HL-60 (cell line): Measurements from ENCODE around the gene FYN.

Experiments used
- DNase-seq, 2 experiments: peaks; one replicate each; pipeline ENCODE4 v3.0.0-alpha.2; 2010 to 2020; ENCODE audit warnings: low read depth in 1 of 2, low spot score in 1 of 2
- H3K27ac ChIP-seq: fragments of 250-450 bp; sonication (Bioruptor Pico); replicated peaks from 2 replicates; pipeline ENCODE4 v1.5.1; 2020; ENCODE audit warnings: mild to moderate bottlenecking, moderate library complexity
- H3K27me3 ChIP-seq: fragments of 250-450 bp; sonication (Bioruptor Pico); 2 replicates; pipeline ENCODE4 v1.5.1; 2021; ENCODE audit warnings: mild to moderate bottlenecking, moderate library complexity; ENCODE audit not compliant: insufficient read depth, poor library complexity, severe bottlenecking
- H3K4me3 ChIP-seq: replicated peaks from 2 replicates; pipeline ENCODE4 v1.5.1; 2011; ENCODE audit warnings: mild to moderate bottlenecking, control low read depth, low read length; ENCODE audit not compliant: insufficient read depth
- CTCF ChIP-seq: IDR thresholded peaks from one replicate; pipeline ENCODE4 v1.5.1; 2011; ENCODE audit warnings: low read length, control low read depth, inconsistent platforms; ENCODE audit not compliant: insufficient read depth
- GABPA ChIP-seq: IDR thresholded peaks from 2 replicates; pipeline ENCODE4 v1.6.1; 2012; ENCODE audit warnings: low read depth
- POLR2AphosphoS5 ChIP-seq: IDR thresholded peaks from 2 replicates; pipeline ENCODE4 v1.6.1; 2012; ENCODE audit warnings: low read depth
- REST ChIP-seq: IDR thresholded peaks from 2 replicates; pipeline ENCODE4 v1.6.1; 2012; ENCODE audit warnings: low read depth; ENCODE audit not compliant: insufficient replicate concordance
- SPI1 ChIP-seq: IDR thresholded peaks from 2 replicates; pipeline ENCODE4 v1.6.1; 2012; ENCODE audit warnings: low read depth, mild to moderate bottlenecking, borderline replicate concordance

FYN gene

DNA sequence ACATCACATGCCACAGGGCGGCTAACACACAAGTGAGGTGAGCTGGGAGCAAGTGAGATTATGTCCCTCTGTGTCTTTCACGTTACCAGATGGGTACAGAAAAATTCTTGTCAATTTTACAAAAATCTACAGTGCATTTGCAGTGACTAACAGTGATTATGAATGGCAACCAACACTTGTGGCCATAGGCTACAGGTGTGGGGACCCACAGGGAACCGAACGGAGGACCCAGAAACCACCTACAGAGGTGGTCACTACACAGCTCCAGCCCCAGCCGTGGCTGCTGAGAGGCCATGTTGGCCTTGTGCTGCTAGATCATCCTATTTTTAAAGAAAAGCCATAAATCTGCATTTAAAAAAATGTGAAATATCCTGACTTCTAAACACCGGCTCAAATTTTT is 50.2 kb downstream of the FYN start:
- Histone ChIP-seq H3K27ac (no peak overlapping the region), H3K27me3 (no peaks in the 10 kb centered on the region), H3K4me3 (no peak overlapping the region)
- no peak for TF ChIP-seq CTCF
- no peak for DNase-seq

GRCh38 chr6:111819458-111819857 is 53.8 kb downstream of the FYN start:
- H3K27ac ChIP-seq: no peak overlapping the region
- TF ChIP-seq CTCF: no peak
- TF ChIP-seq REST: no peak
- TF ChIP-seq GABPA: no peak
- TF ChIP-seq POLR2AphosphoS5: no peak
- TF ChIP-seq SPI1: no peak
- H3K4me3 ChIP-seq: no peak overlapping the region
- DNase-seq: no peak
- H3K27me3 ChIP-seq: no peaks in the 10 kb centered on the region

GRCh38 chr6:111818539-111819226 is 54.6 kb downstream of the FYN start:
- Histone ChIP-seq H3K4me3 (no peak overlapping the region), H3K27ac (no peak overlapping the region), H3K27me3 (no peaks in the 10 kb centered on the region)
- no peak for DNase-seq
- TF ChIP-seq POLR2AphosphoS5: no peak

GRCh38 chr6:111817451-111818120 is 55.7 kb downstream of the FYN start:
- no peaks in the 10 kb centered on the region for H3K27me3 ChIP-seq
- no peak overlapping the region for H3K4me3 ChIP-seq
- DNase-seq: no peak
- TF ChIP-seq SPI1 (no peak), REST (no peak), POLR2AphosphoS5 (no peak), CTCF (no peak), GABPA (no peak)
- no peak overlapping the region for H3K27ac ChIP-seq
